ACC112 (cell line): Measurements from ENCODE around the gene CSNK2A1.
"Not testable (repeated sequence)": the region's sequence is repeated elsewhere in the genome, so short reads cannot be mapped to it uniquely, and the experiment has no call there.

Experiments
- H2AFZ ChIP-seq: fragments of 200-600 bp; sonication (generic); one replicate; pipeline ENCODE4 v1.6.0; 2017; ENCODE audit warnings: antibody characterized with exemption, low read length; ENCODE audit not compliant: unreplicated experiment
- H3K27ac ChIP-seq: fragments of 200-600 bp; sonication (generic); 2 replicates; pipeline ENCODE4 v1.5.1; 2014; ENCODE audit warnings: low read depth, mild to moderate bottlenecking, antibody characterized with exemption, low read length, moderate library complexity
- H3K27me3 ChIP-seq: fragments of 200-600 bp; sonication (generic); 2 replicates; pipeline ENCODE4 v1.6.1; 2014; ENCODE audit warnings: mild to moderate bottlenecking, antibody characterized with exemption, low read length, moderate library complexity, mixed read lengths; ENCODE audit not compliant: insufficient read depth
- H3K36me3 ChIP-seq: fragments of 200-600 bp; sonication (generic); 2 replicates; pipeline ENCODE4 v1.6.1; 2016; ENCODE audit warnings: mild to moderate bottlenecking, antibody characterized with exemption, low read length, moderate library complexity, mixed read lengths; ENCODE audit not compliant: insufficient read depth
- H3K4me1 ChIP-seq: fragments of 200-600 bp; sonication (generic); one replicate; pipeline ENCODE4 v1.6.1; 2016; ENCODE audit warnings: low read length, mixed read lengths; ENCODE audit not compliant: insufficient read depth, unreplicated experiment, control insufficient read depth
- H3K4me3 ChIP-seq: fragments of 200-600 bp; sonication (generic); 2 replicates; pipeline ENCODE4 v1.5.1; 2014; ENCODE audit warnings: mild to moderate bottlenecking, low read depth, low read length
- H3K79me2 ChIP-seq: fragments of 200-600 bp; sonication (generic); one replicate; pipeline ENCODE4 v1.6.0; 2016; ENCODE audit warnings: low read length; ENCODE audit not compliant: control insufficient read depth, unreplicated experiment, insufficient read depth

CSNK2A1 gene

GRCh38 chr20:454951-455350, 88.6 kb downstream of the CSNK2A1 start:
- H3K79me2 ChIP-seq = peaks cover 64% of the 10 kb centered on the region

DNA sequence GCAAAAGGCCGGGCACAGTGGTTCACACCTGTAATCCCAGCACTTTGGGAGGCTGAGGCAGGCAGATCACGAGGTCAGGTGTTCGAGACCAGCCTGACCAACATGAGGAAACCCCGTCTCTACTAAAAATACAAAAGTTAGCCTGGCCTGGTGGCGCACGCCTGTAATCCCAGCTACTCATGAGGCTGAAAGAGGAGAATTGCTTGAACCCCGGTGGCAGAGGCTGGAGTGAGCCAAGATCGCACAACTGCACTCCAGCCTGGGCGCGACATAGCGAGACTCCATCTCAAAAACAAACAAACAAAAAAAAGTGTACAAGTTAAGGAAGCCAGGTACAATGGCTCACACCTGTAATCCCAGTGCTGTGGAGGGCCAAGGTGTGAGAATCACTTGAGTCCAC, 91.6 kb downstream of the CSNK2A1 start:
- not testable (repeated sequence) for H3K4me3 ChIP-seq, H3K27ac ChIP-seq, H3K4me1 ChIP-seq, H3K36me3 ChIP-seq, H3K27me3 ChIP-seq, H2AFZ ChIP-seq
- peaks cover 52% of the 10 kb centered on the region for H3K79me2 ChIP-seq

More at GRCh38 chr20:454951-455350, 88.6 kb downstream of the CSNK2A1 start:
- H3K36me3 ChIP-seq = no peaks in the 10 kb centered on the region
- peaks cover 3% of the 10 kb centered on the region for H3K4me1 ChIP-seq
- no peak overlapping the region for H2AFZ ChIP-seq
- H3K4me3 ChIP-seq = no peak overlapping the region
- no peaks in the 10 kb centered on the region for H3K27me3 ChIP-seq
- no peak overlapping the region for H3K27ac ChIP-seq

DNA sequence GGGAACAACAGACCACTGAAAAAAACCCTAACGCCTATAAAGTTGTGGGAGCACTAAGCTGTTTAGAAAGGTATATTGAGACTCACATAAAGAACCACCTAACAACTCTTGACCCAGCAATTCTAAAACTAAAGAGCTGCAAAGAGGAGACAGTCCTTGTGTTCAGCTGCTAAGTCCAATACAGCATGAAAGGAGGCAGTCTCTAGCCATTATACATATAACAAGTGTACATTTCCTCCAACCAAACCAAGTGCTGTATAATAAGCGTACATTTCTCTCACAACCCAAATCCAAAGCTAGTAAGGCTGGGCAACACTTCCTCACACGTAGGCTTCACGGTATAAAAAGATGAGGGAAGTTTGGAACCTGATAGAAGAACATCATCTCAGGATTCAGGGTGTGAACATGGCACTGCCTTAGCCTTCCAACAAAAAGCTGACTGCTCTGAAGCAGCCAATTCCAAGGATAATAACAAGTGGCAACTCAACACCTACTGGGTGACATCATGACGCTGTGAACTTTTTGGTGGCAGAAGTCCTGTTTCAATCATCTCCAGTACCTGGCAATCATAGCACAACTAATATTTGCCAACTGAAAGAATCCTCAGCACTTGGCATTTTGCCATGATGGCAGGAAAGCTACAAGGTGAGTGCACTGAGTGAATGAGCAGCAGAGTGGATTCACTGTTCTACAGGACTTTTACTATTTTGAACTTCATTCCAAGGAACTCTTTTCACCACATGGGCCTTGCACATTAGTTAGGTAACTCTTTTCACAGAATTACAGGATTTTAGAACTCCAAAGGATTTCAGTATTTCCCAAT, 97.9 kb downstream of the CSNK2A1 start:
- Histone ChIP-seq H3K27ac (peak overlapping the region; percentile 49), H3K4me3 (no peak overlapping the region), H2AFZ (no peak overlapping the region), H3K4me1 (peaks cover 20% of the 10 kb centered on the region), H3K79me2 (peaks cover 34% of the 10 kb centered on the region), H3K27me3 (no peaks in the 10 kb centered on the region), H3K36me3 (peaks cover 18% of the 10 kb centered on the region)

GRCh38 chr20:444862-445426, 98.6 kb downstream of the CSNK2A1 start:
- Histone ChIP-seq H3K27ac (peak overlapping the region; percentile 49), H3K4me1 (peaks cover 20% of the 10 kb centered on the region), H3K36me3 (peaks cover 26% of the 10 kb centered on the region), H2AFZ (no peak overlapping the region), H3K27me3 (no peaks in the 10 kb centered on the region), H3K4me3 (no peak overlapping the region), H3K79me2 (peaks cover 29% of the 10 kb centered on the region)

DNA sequence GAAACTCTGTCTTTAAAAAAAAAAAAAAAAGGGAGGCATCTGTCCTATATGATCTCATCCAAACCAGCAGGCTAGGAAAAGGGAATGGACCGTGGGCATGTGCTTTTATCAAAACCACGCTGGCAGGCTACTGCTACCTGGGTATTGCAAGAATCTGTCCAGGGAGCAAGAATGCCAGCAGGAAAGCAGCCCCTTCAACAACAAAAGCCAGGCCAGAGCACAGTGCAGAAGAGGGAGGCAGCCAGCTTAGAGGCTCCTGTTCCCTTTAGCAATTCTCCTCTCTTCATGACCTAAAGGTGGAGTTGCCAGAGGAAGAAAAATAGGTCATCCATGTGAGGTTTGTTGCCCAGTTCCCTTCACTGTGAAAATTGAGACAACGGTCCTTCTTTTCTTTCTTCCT, 99.5 kb downstream of the CSNK2A1 start:
- H3K27ac ChIP-seq = peak overlapping the region; percentile 47
- H2AFZ ChIP-seq = no peak overlapping the region
- peaks cover 20% of the 10 kb centered on the region for H3K4me1 ChIP-seq
- H3K36me3 ChIP-seq = peaks cover 30% of the 10 kb centered on the region
- no peak overlapping the region for H3K4me3 ChIP-seq
- H3K79me2 ChIP-seq = peaks cover 23% of the 10 kb centered on the region
- no peaks in the 10 kb centered on the region for H3K27me3 ChIP-seq

GRCh38 chr20:443223-443775, 100.3 kb downstream of the CSNK2A1 start:
- peaks cover 34% of the 10 kb centered on the region for H3K36me3 ChIP-seq
- H3K4me3 ChIP-seq = no peak overlapping the region
- H3K4me1 ChIP-seq = peaks cover 20% of the 10 kb centered on the region
- no peak overlapping the region for H3K27ac ChIP-seq
- H3K79me2 ChIP-seq = peaks cover 21% of the 10 kb centered on the region
- no peak overlapping the region for H2AFZ ChIP-seq
- H3K27me3 ChIP-seq = no peaks in the 10 kb centered on the region

GRCh38 chr20:440636-441035, 103.0 kb downstream of the CSNK2A1 start:
- Histone ChIP-seq H2AFZ (no peak overlapping the region), H3K4me1 (peaks cover 12% of the 10 kb centered on the region), H3K4me3 (no peak overlapping the region), H3K27me3 (no peaks in the 10 kb centered on the region), H3K36me3 (peaks cover 40% of the 10 kb centered on the region), H3K79me2 (peaks cover 10% of the 10 kb centered on the region), H3K27ac (no peak overlapping the region)

- no peak overlapping the region for H2AFZ ChIP-seq
- H3K4me3 ChIP-seq = no peak overlapping the region
- H3K36me3 ChIP-seq = peaks cover 41% of the 10 kb centered on the region
- H3K27ac ChIP-seq = no peak overlapping the region
- H3K27me3 ChIP-seq = no peaks in the 10 kb centered on the region
- peaks cover 7% of the 10 kb centered on the region for H3K4me1 ChIP-seq
- H3K79me2 ChIP-seq = peaks cover 10% of the 10 kb centered on the region
These were observed 103.4 kb downstream of the CSNK2A1 start for GRCh38 chr20:440148-440547.

DNA sequence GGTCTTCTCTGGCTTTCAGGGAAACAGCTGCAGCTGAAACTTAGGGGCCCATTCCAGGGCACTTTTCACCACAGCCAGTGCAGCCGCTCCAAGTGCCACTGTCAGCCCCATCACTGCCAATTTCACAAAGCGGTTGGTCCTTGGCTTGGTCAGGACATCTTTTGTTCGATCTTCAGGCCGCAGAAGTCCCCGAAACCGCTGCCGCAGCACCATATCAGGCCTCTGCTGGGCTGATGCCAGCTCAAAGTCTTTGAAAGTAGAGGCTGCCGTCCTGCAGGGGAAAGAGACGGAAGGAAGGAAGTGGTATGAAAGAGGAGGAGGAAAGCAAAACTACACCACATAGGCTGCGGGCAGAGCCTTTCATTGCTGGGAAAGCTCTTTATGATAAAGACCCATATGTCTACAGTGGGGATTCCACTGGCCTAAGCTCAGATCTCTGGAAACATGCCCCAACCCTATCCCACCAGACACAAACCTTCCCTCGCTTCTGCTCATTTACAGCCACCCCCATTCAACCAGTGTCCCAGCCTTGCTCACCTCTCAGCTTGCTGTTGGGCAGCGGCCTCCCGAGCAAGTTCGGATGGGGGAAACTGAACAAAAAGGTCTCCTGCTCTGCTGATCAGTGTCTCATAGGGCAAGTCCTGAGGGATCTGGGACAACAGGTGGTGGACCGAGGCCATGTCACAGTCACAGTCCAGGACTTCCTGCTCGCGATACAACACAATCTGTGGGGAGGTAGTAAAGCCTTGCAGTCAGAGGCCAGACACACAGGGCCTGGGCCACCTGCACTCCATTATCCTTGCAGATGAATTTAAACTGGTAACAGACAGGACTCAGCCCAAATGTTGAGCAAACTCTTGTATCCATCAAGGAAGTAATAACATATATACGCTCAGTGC, 104.8 kb downstream of the CSNK2A1 start:
- Histone ChIP-seq H3K4me1 (no peaks in the 10 kb centered on the region), H3K4me3 (no peak overlapping the region), H2AFZ (no peak overlapping the region), H3K27ac (no peak overlapping the region), H3K36me3 (peaks cover 41% of the 10 kb centered on the region), H3K27me3 (no peaks in the 10 kb centered on the region), H3K79me2 (peaks cover 10% of the 10 kb centered on the region)

DNA sequence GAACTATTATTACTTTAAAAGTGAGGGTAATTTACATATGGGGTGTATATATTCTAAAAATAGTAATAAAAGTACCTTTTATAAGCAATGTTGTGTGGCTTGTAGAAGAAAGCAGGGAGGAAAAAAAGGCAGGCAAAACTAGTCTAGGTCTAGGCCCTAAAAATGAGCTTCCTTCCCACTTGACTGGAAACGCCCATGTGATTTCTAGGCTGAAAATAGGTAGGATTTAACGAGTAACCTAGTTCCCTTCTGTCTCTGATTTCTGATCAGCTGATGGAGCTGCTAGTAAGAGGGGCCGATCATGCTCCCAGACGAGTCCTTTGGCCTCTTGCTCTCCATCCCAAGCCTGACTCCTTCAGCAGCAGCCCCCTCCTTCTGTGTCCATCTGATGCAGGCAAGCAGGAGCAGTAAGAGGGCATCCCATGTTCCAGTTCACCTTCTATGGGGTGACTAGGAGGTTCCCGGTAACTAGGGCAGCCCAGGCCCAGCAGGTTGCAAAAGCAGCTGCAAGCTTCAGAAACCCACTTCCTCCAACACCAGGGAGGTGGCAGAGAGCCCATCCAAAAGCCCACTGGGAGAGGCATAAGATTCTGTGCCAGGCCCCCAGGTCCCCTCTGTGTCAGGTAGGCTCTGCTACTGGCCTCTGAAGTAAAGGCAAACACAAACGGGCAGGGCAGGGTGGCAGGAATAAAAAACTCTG, 105.7 kb downstream of the CSNK2A1 start:
- Histone ChIP-seq H3K79me2 (peaks cover 5% of the 10 kb centered on the region), H3K4me3 (no peak overlapping the region), H3K36me3 (peaks cover 41% of the 10 kb centered on the region), H3K4me1 (peaks cover 4% of the 10 kb centered on the region), H2AFZ (no peak overlapping the region), H3K27ac (no peak overlapping the region), H3K27me3 (no peaks in the 10 kb centered on the region)
